Caco-2 (cell line): ENCODE data around the gene PTRHD1. TPM values are rescaled to one million over a fixed set of nuclear protein-coding genes. Genes with fewer than 3 reads are reported as not detected.

Source experiments
- Bru-seq: library from RNA; stranded (reverse); fragments of 400-500 nt; gene quantifications from one replicate; lab custom pipeline; 2021; lab: Mats Ljungman, UMichigan
- BruChase-seq, 2 experiments: library from RNA; stranded (reverse); fragments of 400-500 nt; gene quantifications; one replicate each; lab custom pipeline; 2021; lab: Mats Ljungman, UMichigan
- BruUV-seq: library from RNA; stranded (reverse); fragments of 400-500 nt; replicated peaks from 2 replicates; lab custom pipeline; 2021; lab: Mats Ljungman, UMichigan
- CTCF ChIA-PET: fragments of 300-600 bp; sonication (Branson Sonifier 250); formaldehyde crosslinking; loops from one replicate; lab custom pipeline; 2022; ENCODE audit warnings: antibody characterized with exemption; lab: Charles Lee
- POLR2A ChIA-PET: fragments of 300-600 bp; sonication (Branson Sonifier 250); formaldehyde crosslinking; loops from one replicate; lab custom pipeline; 2022; ENCODE audit warnings: antibody characterized with exemption; lab: Charles Lee
- DNase-seq, 2 experiments: peaks; one replicate each; pipeline versions ENCODE4 v3.0.0 to v3.0.0-alpha.2; 2020 to 2022
- H3K27me3 ChIP-seq: replicated peaks from 2 replicates; pipeline ENCODE4 v1.6.0; 2011; ENCODE audit warnings: low read length; ENCODE audit not compliant: control insufficient read depth, insufficient read depth
- H3K36me3 ChIP-seq: 2 replicates; pipeline ENCODE4 v1.5.1; 2011; ENCODE audit warnings: low read length; ENCODE audit not compliant: control insufficient read depth, insufficient read depth
- H3K4me1 ChIP-seq: fragments of 250-450 bp; sonication (Bioruptor Pico); 2 replicates; pipeline ENCODE4 v1.5.1; 2020; ENCODE audit warnings: mild to moderate bottlenecking
- H3K4me3 ChIP-seq: 2 replicates; pipeline ENCODE4 v1.5.1; 2011; ENCODE audit warnings: low read depth, mild to moderate bottlenecking, control low read depth, low read length
- H3K9me3 ChIP-seq: fragments of 250-450 bp; sonication (Bioruptor Pico); 2 replicates; pipeline ENCODE4 v1.5.1; 2020; ENCODE audit warnings: mild to moderate bottlenecking, moderate library complexity
- H3K27ac Mint-ChIP-seq: one replicate; pipeline ENCODE4 v1.8.0; 2022; ENCODE audit warnings: mixed read lengths; ENCODE audit not compliant: unreplicated experiment
- H3K27me3 Mint-ChIP-seq: one replicate; pipeline ENCODE4 v1.8.0; 2022; ENCODE audit warnings: mixed read lengths; ENCODE audit not compliant: insufficient read depth, unreplicated experiment
- H3K36me3 Mint-ChIP-seq: one replicate; pipeline ENCODE4 v1.8.0; 2022; ENCODE audit warnings: mild to moderate bottlenecking, mixed read lengths; ENCODE audit not compliant: insufficient read depth, unreplicated experiment
- H3K4me1 Mint-ChIP-seq: one replicate; pipeline ENCODE4 v1.8.0; 2022; ENCODE audit warnings: low read depth, mixed read lengths; ENCODE audit not compliant: unreplicated experiment
- H3K4me3 Mint-ChIP-seq: one replicate; pipeline ENCODE4 v1.8.0; 2022; ENCODE audit warnings: mild to moderate bottlenecking, moderate library complexity, mixed read lengths; ENCODE audit not compliant: unreplicated experiment
- H3K9me3 Mint-ChIP-seq: one replicate; pipeline ENCODE4 v1.8.0; 2022; ENCODE audit warnings: mixed read lengths; ENCODE audit not compliant: unreplicated experiment
- intact Hi-C: fragments of 100-400 bp; cut with micrococcal nuclease; formaldehyde crosslinking; loops from one replicate; pipeline ENCODE4 v1.10.0; 2022; ENCODE audit not compliant: unreplicated experiment
- long read RNA-seq: library from polyadenylated mRNA; stranded (forward); transcript quantifications from one replicate; pipeline ENCODE4 v2.0.0, GENCODE V29; 2022
- total RNA-seq: library from RNA; stranded (reverse); gene quantifications from 2 replicates; pipeline ENCODE4 v1.2.3, GENCODE V29; 2022
- TF ChIP-seq, protein P1 (sequence below), 2 experiments: fragments of 200-600 bp in 1 of 2; IDR thresholded peaks; 1 replicate in 1 of 2; 2 replicates in 1 of 2; pipeline versions ENCODE4 v1.5.1 to v1.8.0; 2011 to 2022; ENCODE audit warnings: antibody characterized with exemption in 1 of 2, control low read depth in 1 of 2, inconsistent platforms in 1 of 2, low read depth in 1 of 2, low read length in 1 of 2, mild to moderate bottlenecking in 1 of 2, moderate library complexity in 1 of 2; ENCODE audit not compliant: insufficient read depth in 1 of 2, severe bottlenecking in 1 of 2, unreplicated experiment in 1 of 2

Gene PTRHD1, protein sequence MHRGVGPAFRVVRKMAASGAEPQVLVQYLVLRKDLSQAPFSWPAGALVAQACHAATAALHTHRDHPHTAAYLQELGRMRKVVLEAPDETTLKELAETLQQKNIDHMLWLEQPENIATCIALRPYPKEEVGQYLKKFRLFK
- total RNA-seq (49.4 and 52.8 TPM in 2 replicates), Bru-seq, nascent RNA (percentile 77 among the genes with signal in this experiment), BruChase-seq, experiment 1, labeled RNA remaining after a 2-hour chase (percentile 75 among the genes with signal in this experiment), BruChase-seq, experiment 2, labeled RNA remaining after a 6-hour chase (percentile 93 among the genes with signal in this experiment)
- long read RNA-seq, transcript PTRHD1-201 (2 exons, 1,105 nt) = major isoform, 121 of 122 reads
- long read RNA-seq, partial matches to known transcripts = 0 of 122 reads
- long read RNA-seq, other reads (novel, unspliced or antisense) = 0 of 122 reads

DNA sequence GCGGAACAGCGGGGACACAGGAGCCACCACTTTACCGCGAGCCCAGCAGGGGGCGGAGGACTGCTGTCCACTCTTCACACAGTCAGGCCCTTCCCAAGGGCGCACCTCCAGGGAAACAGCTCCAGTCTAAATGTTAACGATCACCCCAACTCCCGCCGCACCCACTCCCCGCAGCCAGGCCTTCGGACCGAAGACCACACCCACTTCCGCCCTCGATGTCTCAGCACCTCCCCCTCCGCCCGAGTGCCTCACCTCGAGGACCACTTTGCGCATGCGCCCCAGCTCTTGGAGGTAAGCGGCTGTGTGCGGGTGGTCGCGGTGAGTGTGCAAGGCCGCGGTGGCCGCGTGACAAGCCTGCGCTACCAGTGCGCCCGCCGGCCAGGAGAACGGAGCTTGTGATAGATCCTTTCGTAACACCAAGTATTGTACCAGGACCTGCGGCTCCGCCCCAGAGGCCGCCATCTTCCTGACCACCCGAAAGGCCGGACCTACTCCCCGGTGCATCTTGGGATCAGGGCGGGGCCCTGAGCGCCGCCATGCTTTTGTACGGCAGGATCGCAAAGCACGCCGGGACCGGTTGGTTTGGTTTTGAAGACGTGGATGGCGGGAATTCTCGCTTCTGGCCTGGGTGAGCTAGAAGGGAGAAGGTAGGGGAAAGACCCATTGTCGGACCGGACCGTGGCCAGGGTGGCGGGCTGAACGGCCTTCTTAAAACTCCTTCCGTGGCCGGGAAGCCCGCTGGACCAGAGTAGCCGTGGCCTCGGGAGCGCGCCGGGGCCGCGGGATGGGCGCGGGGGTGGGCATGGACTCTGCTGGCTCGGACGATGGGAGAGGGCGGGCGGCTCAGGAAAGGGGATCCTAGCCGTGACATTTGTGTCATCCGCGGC, at the start of gene PTRHD1, which contains the start of gene CENPO:
Gene PTRHD1, minus strand, starts transcription at position 518 of the 887 bp plus-strand sequence. Its CDS starts 14 bp downstream, at position 504.
Gene CENPO, plus strand, starts transcription at position 552 of the 887 bp plus-strand sequence. CDS start 495 bp downstream, outside the sequence.
- peak; percentile 98 to 99 for DNase-seq
- intact Hi-C loops = loop anchor here (1.0 to 2.0 kb wide), 7 partner anchors 14 to 383 kb away; partner anchors contain the start of gene NCOA1
- H3K4me1 Mint-ChIP-seq = peaks cover 27% of the 10 kb centered on the region
- H3K27ac Mint-ChIP-seq = peak within 1 kb of the TSS; percentile 99
- Histone ChIP-seq H3K27me3 (no peaks in the 10 kb centered on the region), H3K36me3 (no peaks in the 10 kb centered on the region), H3K9me3 (no peaks in the 10 kb centered on the region), H3K4me3 (peak within 1 kb of the TSS; percentile 78), H3K4me1 (peaks cover 24% of the 10 kb centered on the region)
- POLR2A ChIA-PET = interaction anchor here (0.6 to 1.7 kb wide), 10 partner anchors 12 to 670 kb away, joined by 3 to 6 read pairs (median 3); no protein-coding TSS in a partner anchor
- peak within 1 kb of the TSS; percentile 95 for H3K4me3 Mint-ChIP-seq
- TF ChIP-seq, protein P1, sequence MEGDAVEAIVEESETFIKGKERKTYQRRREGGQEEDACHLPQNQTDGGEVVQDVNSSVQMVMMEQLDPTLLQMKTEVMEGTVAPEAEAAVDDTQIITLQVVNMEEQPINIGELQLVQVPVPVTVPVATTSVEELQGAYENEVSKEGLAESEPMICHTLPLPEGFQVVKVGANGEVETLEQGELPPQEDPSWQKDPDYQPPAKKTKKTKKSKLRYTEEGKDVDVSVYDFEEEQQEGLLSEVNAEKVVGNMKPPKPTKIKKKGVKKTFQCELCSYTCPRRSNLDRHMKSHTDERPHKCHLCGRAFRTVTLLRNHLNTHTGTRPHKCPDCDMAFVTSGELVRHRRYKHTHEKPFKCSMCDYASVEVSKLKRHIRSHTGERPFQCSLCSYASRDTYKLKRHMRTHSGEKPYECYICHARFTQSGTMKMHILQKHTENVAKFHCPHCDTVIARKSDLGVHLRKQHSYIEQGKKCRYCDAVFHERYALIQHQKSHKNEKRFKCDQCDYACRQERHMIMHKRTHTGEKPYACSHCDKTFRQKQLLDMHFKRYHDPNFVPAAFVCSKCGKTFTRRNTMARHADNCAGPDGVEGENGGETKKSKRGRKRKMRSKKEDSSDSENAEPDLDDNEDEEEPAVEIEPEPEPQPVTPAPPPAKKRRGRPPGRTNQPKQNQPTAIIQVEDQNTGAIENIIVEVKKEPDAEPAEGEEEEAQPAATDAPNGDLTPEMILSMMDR (IDR thresholded peaks at IDR 0.05; ENCODE audit: insufficient read depth in 1 of 2, low read depth in 1 of 2, low read length in 1 of 2, severe bottlenecking in 1 of 2, unreplicated experiment in 1 of 2) = peak; percentile 82 to 92
- H3K9me3 Mint-ChIP-seq = no peaks in the 10 kb centered on the region
- peaks cover 34% of the 10 kb centered on the region for H3K36me3 Mint-ChIP-seq
- CTCF ChIA-PET = interaction anchor here (0.6 to 3.3 kb wide), 27 partner anchors 13 to 866 kb away, joined by 3 to 30 read pairs (median 4); partner anchors contain the start of genes ATAD2B, EFR3B, SF3B6 and UBXN2A
- no peaks in the 10 kb centered on the region for H3K27me3 Mint-ChIP-seq
- no TSS peak for BruUV-seq

DNA sequence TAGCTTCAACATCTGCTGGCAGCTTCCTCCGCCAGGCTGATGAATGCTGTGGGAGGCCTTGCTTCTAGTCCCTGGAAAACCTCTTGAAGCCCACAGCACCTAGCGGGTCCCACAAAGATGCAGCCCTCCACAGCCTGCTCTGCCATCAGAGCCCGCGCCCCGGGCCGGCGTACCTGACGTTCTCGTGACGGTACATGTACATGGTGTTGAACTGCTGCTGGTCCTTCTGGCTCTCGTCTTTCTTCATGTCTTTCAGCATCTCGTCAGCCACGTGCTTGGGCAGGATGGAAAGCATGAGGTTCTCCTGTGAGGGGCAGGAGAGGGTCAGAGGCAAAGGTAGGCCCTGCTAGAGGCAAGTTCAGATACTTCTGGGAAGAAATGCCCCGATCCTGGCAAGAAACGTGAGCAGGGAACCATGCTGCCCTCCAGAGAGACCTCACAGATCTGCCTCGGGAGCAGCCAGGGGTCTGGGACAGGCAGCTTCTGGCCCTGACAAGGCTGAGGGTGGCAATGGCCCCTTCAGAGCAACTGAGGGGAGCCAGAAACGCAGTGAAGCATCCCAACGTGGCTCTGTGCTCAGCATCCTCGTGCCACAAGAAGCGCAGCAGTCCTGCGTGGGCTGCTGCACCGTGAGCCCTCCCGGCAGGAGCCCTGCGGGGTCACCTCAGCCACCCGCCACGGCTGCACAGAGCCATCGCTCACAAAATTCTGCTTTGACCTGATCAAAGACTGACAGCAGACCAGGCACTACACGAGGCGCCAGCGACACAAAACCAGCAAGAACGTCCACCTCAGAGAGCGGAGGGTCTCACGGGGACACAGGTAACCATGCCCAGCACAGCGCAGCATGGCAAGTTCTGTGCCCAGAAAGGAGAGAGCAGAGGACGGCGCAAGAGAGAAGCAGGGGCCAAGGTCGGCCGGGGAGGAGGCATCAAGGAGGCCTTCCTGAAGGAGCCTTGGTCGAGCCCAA, 49.2 kb upstream of the PTRHD1 start:
- ChIA-PET CTCF (no interaction called here), POLR2A (no interaction called here)
- no peaks in the 10 kb centered on the region for H3K4me1 ChIP-seq
- no peaks in the 10 kb centered on the region for H3K4me1 Mint-ChIP-seq
- peaks cover 10% of the 10 kb centered on the region; the same call in 1 of the 2 replicates for H3K9me3 ChIP-seq
- peaks cover 15% of the 10 kb centered on the region for H3K36me3 Mint-ChIP-seq
- no peak for DNase-seq
- no peaks in the 10 kb centered on the region for H3K27me3 Mint-ChIP-seq
- BruUV-seq = no TSS peak
- no peak overlapping the region for H3K4me3 Mint-ChIP-seq
- no peaks in the 10 kb centered on the region for H3K36me3 ChIP-seq
- TF ChIP-seq, protein P1 (IDR thresholded peaks at IDR 0.05; ENCODE audit: insufficient read depth in 1 of 2, low read depth in 1 of 2, low read length in 1 of 2, severe bottlenecking in 1 of 2, unreplicated experiment in 1 of 2) = no peak
- intact Hi-C loops = no loop called here
- H3K9me3 Mint-ChIP-seq = peaks cover 9% of the 10 kb centered on the region
- no peaks in the 10 kb centered on the region for H3K27me3 ChIP-seq
- no peak overlapping the region for H3K4me3 ChIP-seq
- H3K27ac Mint-ChIP-seq = no peak overlapping the region
